Glomerular visceral epithelial cell (primary cell): ENCODE results near the gene ARID1B.

Experiments used
- DNase-seq: peaks from one replicate; pipeline ENCODE4 v3.0.0-alpha.2; 2016; ENCODE audit errors: extremely low spot score

ARID1B gene

DNA sequence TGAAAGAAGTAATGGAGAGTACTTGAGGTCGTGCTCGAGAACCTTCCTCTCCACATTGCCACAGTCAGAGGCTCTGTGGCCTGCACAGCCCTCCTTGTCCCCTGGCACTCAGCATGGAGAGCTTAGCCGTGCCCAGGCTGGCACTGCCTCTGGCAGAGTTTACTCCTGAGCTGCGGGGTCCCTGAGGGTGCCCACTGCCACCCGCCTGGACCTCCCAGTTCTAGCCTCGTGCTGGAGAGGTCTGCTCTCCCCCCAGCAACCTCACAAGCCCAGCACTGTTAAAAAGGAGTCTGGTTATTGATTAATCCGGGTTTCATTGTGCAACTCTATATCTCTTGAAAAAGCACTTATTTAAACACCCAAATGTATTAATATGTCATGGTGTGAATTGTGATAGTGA, 319.3 kb downstream of the ARID1B start:
- peak; percentile 9 for DNase-seq

DNA sequence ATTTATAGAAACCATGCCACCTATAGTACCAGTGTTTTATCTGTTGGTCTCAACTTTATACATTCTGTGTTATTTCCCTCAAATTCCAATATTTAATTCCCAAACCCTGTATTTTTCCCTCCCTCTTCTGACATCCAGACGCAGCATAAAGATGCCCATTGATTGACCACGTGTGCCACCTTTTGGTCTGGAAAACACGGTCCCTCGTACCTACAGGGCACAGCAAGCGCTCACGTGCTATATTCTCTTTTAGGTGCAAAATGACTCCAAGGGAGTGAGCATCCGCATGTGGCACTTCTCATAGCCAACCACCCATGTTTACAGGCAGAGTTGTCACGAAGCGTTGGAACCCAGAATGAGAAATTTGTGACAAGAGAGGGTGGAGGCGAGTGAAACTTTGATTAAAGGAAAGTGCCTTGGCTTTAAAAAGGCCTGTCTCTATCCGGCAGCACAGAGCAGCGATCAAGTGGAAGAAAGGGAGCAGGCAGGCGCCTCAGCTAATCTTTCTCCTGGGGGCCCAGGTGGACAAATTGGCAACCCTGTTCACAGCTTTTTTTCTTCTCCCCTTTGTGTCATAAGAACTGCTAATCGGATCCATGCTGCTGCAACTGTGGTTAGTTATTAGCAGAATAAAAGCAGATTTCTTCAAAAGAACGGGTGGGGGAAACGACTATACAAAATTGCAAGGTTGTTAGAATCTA, 320.2 kb downstream of the ARID1B start:
- no peak for DNase-seq

DNA sequence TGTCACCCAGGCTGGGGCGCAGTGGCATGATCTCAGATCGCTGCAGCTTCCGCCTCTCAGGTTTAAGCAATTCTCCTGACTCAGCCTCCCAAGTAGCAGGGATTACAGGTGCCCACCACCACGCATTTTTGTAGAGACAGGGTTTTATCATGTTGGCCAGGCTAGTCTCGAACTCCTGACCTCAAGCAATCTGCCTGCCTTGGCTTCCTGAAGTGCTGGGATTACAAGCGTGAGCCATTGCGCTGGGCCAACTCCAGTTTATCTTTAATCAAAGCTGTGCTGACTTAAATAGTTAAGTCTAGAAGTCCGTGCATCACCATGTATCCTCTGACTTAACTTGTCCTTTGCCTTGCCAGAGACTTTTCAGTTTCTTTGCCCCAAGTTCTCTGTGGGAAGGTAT, 321.8 kb downstream of the ARID1B start:
- DNase-seq, result no peak

DNA sequence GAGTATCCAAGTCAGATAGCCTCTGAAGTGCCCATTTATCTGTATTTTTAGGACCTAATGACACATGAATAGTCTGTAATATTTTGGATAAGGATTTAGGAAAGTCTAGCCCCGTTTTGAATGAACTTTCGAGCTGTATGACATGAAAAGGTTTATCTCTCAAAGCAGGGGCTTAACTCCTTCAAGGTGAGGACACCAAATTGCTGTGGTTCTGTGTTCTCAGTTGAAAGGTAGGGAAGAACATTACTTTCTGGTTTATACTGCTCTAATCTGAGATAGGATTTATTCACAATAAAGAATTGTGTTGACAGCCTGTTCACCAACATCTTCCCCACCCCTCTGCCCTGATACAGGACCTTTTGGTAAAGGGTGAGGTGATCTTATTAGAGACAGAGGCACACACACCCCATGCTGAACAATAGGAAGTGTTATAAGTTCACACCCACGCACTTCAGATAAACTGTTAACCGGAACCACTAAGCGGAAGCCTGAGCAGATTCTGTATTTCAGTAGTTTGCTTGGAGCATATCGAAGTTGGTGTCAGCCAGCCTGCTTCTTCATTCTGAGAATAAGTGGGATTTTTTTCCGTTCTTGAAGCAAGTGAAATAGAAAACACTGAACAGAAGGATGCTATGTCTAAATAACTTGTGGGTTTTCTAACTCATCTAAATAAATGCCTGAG, 322.9 kb downstream of the ARID1B start:
- DNase-seq, result no peak

DNA sequence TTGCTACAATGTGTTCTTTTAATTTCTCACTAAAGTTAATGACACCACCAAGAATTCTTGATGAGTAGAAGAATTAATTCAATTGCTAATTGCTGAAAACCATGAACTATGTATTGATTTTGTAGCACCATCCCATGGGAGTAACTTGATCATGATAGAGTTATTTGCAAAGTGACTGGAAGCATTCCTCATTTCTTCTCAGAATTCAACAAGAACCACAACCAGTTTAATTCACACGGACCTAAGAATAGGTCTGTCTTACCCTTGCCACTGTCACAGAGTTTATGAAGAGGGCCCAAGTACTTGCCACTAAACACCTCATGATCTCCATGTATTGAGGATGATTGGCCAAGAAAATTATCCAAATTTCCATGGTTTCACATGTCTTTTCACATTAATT, 324.0 kb downstream of the ARID1B start:
- no peak for DNase-seq

DNA sequence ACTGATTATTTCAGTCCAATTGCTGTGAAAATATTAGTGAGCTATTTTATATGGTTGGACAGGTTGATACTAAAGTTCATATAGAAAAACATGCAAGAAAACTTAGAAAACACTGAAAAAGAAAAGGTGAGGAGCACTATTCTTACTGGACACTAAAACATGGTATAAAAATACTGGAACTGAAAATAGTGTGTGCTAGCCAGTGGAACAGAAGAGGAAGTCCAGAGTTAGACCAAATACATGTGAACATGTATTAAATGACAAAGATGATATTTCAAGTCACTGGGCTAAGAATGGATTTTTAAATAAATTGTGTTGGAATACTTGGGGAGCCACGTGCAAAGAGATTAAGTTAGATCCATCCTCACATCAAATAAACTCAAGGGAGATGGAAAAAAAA, 327.6 kb downstream of the ARID1B start:
- DNase-seq, result no peak

DNA sequence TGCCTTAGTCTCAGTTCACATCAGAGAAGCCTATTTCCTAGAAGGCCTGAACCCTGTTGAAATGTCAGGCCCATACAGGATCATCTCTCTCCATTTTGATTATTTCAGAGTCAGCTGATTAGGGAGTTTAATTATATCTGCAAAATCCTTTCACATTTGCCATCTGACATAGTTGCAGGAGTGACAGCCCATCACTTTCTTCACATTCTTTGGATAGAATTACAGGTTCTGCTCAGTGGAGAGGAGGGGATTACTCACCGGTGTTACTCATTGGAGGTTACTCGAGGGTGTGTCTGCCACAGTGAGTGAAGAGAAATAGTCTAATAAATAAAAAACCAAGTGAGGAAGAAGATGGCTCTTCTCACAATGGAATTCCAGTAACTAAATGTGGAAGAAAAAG, 329.3 kb downstream of the ARID1B start:
- DNase-seq, result peak; percentile 62

DNA sequence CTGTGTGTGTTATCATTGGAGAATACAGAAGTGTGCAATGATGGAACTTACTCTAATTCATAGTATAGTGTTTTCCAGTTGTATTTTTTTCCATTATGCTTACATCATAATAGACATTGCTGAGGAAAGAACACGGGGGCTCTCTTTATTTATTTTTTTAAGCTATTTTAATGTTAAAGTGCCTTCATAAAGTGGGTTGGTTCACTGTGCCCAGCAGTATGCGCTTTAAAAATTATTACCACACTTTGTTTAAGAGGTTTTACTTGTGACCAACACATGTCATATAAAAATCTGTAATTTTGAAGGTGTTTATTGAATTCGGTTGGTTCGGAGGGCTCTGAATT, 330.4 kb downstream of the ARID1B start:
- no peak for DNase-seq

DNA sequence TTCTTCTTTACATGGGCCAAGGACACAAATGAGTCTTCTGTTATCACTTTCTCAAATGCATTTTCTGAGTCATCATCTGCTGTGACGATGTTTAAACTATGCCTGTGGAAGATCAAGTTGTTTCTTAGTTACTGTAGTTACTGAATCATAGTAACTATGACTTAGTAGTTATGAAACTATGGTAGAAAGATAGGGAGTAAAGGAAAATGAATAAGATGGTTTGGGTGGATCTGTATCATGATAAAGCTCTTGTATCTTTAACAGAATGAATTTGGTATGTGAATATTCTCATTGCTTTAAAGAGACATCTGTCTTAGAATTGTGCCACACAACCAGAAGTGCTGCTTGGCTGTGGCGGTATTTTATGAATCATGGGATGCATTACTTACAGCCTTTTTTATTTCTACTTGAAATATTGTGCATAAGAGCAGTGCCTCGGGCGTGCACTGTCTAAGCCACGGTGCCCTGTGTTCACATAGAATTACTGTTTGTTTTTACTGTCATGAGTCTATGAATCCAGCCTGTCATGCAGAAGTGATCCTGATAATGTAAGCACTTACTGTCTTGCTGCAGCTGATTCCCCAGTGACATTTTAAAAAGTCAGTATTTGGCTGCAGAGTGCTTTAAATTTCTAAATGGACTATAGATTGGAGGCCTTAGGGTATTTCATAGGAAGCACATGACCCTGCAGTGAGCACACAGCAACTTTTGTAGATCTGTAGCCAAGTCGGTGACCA, 330.9 kb downstream of the ARID1B start:
- DNase-seq, result peak; percentile 63

DNA sequence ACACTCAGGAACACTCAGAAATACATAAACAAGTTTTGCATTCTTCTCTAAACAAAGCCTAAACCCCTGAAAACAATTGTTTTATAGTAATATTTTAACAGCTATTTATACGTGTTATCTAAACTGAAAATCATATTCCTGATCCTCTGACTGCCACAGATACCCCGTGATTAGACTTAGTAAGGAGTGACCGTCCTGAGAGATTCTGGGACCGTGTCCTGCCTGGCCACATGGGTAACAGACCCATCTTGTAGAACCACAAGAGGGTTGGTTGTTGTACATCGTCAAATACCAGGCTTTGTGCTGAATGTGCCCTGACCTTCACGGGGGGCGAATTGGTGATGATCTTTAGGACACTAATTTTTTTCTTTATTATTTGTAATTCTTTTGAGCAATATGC, 331.7 kb downstream of the ARID1B start:
- no peak for DNase-seq

DNA sequence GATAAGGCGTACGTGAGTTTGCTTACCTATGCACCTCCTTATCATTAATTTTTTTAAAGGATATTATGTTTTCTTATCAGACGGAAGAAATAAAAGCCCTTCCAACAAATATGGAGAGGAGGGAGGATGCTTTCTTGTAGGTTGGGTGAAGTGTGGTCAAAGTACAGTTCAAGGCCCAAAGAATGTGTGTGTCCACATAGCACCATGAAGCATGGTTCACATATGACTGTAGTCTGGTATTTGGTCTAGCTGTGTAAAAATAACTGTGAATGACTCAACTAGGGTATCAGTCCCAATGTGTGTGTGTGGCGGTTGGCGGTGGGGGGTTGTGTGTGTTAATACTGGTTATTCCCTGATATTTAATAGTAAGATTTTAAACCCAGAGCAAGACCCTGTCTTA, 333.4 kb downstream of the ARID1B start:
- peak; percentile 9 for DNase-seq

DNA sequence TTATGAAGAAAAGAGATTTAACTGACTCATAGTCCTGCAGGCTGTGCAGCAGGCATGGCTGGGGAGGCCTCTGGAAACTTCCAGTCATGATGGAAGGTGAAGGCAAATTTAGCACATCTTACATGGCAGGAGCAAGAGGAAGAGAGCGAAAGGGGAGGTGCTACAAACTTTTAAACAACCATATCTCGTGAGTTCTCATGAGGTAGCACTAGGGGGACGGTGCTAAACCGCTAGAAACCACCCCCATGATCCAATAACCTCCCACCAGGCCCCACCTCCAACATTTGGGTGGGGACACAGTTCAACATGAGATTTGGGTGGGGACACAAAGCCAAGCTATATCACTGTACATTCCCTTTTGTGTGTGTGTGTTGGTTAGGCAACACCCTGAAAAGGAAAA, 336.2 kb downstream of the ARID1B start:
- no peak for DNase-seq

DNA sequence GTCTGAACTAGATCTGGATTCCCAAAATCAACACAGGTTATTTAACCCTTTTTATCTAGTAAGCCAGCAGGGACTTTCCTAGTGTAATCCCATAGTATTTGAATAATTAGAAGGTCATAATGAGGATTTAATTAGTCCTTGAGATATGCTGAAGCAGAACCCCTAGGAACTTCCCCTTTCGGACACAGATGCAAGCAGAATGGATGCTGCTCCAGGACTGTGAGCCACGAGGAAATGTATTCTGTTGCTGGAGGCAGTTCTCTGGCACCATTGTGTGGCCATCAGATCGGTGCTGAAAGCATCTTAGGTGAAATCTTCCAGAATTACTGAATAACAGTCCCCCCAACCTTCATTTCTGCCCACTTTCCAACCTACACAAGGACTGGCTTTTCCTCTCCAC, 339.2 kb downstream of the ARID1B start:
- no peak for DNase-seq

DNA sequence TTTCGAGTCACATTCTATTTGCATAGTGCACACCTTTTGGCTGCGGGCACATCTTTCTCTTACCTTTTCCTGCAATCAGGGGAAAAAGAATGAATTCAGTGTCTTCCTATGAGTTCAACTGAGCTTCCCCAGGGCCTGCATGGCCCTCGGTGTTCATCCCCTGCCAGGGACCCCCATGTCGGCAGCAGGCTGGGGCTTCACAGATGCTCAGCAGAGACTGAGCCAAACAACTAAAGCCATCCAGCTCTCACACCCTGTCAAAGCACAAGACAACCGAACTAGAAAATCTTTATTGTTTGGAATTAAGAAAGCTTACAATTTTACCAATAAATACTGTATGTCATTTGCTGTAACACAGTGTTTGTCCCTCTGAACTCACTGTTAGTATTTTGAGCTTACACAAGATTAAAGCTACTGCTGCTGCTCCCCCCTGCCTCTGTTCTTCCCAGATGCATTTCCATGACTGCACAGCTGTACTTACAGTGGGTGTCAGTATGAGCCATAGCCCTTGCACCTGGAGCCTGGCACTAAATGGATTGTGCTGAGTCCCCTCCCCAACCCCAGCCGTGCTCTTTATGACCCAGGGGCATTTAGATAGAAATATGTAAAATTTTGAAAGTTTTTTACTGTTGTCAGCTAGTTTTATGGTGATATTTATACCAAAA, 340.4 kb downstream of the ARID1B start:
- no peak for DNase-seq

DNA sequence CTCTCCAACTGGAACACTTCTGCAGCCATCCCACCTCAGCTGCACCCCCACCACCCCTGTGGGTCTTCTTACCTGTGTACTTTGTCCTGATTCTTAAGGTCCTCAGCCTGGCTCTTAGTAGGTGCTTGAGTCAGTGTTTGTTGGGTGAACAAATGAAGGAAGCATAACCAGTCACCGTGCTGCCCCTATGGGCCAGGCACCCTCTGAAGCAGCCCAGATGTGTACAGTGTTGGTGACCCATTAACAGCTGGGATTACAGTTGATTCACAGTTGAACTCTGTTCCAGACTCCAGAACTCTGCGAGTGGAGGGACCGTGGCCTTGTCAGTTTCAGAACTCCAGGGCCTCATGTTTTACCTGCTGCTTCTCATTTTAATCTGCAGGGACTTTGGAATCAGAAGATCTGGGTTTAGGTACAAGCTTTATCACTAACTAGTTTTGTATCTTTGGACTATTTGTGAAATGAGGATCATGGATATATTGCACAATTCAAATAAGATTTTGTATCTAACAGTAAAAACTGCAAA, 342.4 kb downstream of the ARID1B start:
- no peak for DNase-seq

DNA sequence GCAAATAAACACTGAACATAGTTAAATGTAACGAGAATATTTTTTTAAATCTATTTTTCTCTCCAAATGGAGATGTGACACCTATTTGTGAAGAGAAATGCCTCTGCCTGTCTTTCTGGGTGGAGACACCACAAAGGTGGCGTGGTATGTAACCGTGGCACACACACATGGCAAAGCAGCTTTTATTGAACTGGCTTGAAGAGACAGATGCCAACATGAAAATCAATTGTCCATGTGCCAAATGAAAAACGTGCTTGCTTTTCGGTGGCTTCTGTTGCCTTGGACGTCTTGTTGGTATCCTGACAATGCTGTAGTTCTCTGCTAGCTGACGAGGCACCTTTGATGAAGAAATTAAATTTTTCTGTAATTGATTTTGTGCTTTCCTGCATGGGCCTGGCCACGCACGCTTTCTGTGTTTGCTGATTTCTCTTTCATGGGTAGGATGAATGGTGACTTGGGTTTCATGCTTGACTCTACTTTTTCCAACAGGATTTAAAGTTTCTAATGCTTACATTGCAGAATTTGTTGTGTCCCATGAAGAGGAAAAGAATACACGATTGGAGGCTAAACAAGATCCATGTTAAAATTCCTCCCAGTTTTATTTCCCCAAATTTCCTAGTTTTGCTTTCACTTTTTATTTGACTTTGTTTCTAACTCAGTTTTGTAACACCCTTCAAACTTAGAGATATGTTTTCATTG, 343.5 kb downstream of the ARID1B start:
- no peak for DNase-seq

DNA sequence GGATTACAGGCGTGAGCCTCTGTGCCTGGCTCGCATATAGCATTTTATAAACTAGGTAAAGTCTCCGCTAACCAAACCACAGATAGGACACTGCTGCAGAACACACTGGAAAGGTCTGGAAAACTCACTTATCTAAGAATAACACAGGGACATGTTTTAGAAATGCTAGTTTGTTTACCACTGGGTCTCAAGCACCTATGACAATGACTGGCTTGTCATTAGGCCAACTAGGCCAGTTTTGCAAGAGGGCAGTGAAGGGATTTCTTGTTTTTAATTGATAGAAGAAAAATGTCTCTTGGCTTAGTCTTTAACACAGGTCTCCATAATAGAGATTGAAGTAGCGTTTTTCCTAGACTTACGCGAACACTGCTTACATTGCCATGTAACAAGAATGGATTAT, 344.7 kb downstream of the ARID1B start:
- no peak for DNase-seq

DNA sequence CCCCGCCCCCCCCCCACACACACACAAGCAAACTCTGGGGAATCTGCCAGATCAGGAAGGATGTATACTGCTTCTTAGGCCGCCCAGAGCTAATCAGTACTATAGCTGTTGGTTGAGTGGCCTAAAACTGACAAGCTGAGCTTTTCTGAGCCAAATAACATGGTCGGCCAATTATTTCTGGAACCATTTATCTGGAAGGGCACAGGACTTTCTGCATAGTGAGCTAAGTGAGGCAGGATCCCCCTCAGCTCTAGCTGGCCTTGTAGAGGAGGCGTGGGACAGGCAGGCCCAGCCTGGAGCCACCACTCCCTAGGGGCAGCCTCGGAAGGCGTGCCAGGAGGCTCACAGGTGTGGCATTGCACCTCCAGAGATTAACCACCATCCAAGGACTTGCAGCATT, 346.1 kb downstream of the ARID1B start:
- no peak for DNase-seq

DNA sequence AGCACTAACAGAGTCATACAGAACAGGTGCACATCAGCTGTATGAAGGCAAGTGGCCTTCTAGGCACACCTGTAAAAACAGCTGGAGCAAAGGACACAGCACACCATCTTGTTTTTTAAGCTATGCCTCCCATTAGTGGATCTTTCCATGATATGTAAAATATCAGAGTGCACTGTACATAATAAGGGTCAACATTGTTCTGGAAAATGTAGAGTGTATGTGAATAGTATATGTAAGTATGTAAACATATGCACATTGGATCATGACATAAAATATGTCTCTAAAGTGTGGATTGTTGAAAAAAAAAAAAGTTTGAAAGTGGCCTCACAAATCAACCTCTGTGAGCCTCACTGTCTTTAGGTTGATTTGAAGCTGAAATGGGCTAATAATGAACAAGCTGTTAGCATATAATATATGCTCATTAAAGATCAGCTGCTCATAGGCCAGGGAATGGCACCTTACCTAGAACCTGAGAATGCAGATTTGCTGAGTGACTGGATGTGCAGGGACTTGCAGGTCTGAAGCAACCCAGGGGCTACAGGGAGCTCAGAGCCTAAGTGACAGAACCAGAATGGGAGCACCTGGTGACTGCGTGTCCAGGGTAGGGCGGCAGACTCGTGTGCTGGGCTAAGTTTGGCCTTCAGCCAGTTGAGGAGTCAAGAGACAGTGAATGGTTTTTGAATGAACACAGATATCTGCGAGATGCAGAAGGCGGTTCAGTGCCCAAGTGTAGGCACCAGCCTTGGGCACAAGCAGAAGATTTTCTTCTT, 347.5 kb downstream of the ARID1B start:
- DNase-seq, result no peak

DNA sequence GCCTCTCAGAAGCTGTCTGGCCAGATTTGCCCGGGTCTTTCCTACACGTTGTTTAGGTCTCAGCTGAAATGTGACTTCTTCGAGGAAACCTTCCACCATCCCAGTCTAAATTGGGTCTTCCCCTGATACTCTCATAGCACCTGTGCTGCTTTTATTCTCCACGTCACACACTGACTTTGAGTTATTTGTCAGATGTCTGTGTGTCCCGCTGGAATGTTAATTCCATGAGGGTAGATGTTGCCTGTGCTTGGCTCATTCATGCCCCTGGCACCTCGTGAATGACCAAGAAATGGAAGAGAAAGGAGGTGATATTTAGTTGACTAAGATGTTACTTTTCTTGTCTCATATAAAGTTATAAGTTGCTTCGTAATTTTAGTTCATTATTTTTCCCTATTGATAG, 348.4 kb downstream of the ARID1B start:
- DNase-seq, result no peak
